Lung microvascular endothelial cell (primary cell): ENCODE results near the gene LINC01488. TPM values are rescaled to one million over a fixed set of nuclear protein-coding genes. Genes with fewer than 3 reads are reported as not detected.

Experiments used
- DNase-seq, 2 donors: peaks; one replicate each; pipeline versions ENCODE4 v3.0.0 to v3.0.0-alpha.2; 2010; ENCODE audit warnings: low read depth in 2 of 2
- total RNA-seq: library from RNA; depleted of rRNA; stranded (reverse); fragments of >200 nt; gene quantifications from 2 replicates; pipeline ENCODE4 v1.2.1, GENCODE V29; 2014

LINC01488 gene
- total RNA-seq, 1 donor from 2014 or later, result under 0.01 TPM

DNA sequence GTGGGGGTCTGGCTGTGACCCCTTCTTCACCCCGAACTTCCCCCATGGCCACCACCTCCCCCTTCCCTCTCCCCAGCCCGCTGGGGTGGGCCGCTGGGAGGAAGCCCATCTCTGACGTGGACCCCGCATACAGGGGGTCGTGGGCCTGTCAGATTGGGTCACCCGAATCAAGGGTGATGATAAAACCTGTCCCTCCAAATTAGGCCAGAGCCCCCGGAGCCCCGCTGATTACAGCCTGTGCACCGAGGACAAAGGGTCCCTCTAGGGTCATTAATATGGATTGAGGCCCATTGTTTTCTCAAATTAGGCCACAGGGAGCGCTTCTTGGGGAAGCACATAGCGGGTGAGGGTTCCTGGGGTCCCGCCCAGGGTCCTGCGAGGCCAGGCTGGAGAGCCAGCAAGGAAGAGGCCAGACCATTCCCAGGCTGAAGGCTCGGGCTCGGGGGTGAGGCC is 4.9 kb upstream of the LINC01488 start:
- DNase-seq, result no peak

DNA sequence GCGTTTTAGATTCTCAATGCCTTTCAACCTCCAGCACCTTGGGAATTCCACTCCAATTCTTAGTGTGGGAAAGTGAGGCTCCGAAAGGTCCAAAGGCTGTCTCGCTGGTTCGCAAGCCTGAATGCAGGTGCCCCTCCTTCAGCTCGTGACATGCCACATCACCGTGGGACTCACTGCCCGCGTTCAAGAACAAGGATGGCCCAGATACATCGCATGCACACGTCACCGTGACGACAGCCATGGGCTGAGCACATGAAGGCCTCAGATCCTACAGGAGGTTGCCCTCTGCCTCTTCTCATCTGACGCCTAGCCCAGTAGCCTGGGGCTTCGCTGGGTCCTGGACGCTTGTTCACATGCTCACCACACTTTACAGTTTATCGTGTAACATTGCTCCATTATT is 4.4 kb upstream of the LINC01488 start:
- DNase-seq, result no peak

DNA sequence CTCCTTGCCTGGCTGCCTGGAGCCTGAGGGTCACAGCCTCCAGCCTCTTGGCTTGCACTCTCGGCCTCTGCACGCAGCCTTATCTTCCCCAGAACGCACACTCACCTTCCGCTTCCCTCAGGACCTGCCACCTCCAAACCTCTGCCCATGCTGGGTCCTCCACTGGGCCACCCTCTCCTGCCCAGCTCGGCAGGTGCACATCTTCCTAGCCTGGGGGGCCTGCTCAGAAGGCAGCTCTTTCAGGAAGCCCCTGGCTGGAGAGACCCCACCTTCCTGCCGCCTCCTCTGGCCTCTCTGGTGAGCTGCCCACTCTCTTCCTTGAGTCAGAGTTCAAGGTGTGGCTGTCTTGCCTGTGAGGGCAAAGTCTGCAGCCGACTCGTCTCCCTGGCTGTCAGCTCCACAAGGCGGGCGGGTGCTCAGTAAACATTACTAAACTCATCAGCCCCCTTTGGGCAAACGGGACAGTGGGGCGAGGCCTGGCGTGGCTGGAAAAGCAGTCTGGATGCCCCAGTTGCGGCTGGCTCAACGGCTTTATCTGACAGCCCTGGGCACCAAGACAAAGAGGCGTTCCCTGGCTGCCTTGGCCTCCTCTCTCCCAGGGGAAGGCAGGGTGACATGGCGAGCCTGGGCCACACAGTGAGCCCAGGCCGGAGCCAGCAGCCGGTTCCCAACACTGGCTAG is 1.7 kb upstream of the LINC01488 start:
- DNase-seq, result no peak

DNA sequence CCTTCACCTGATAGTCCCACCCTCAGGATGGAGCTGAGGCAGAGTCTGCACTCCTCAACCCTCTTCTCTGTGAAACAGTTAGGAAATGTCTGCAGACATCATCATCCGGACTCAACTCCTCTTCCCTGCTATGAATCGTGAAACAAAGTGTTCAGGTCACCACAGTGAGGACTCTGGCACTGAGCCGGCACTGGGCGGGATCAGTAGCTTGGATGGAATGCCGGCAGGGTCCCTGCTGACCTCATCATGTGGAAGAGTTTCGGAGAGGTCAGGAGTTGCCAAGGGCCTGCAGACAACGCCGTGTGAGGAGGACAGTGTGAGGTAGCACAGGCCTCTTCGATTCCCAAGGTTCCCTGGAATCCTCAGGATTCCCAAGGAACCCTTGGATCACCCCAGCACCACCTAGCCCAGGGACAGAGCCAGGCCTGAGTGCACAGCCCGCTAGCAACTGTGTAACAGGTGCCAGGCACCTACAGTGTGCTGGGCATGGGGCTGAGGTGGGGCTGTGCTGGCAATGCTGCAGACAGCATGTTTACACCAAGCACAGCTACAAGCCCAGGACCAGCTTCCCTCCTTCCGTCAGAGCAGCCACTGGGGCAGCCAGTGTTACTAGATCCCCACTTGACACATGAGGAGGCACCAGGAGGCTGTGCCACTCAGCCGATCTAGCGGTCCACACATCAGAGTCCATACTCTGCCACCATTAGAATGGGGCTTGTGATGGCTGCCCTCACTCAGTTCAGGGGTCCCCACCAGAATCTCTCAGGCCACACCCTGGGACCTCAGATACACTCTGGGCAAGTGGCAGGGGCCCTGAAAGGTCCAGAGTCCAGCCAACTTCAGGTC is 693 bp upstream of the LINC01488 start:
- peak; percentile 16 to 75 for DNase-seq

- no peak for DNase-seq
These were observed 859 bp downstream of the LINC01488 start for GRCh38 chr11:69482322-69482721.

GRCh38 chr11:69483170-69483569 is 1.7 kb downstream of the LINC01488 start:
- DNase-seq, result no peak

GRCh38 chr11:69483691-69484426 is 2.4 kb downstream of the LINC01488 start:
- DNase-seq, result no peak

DNA sequence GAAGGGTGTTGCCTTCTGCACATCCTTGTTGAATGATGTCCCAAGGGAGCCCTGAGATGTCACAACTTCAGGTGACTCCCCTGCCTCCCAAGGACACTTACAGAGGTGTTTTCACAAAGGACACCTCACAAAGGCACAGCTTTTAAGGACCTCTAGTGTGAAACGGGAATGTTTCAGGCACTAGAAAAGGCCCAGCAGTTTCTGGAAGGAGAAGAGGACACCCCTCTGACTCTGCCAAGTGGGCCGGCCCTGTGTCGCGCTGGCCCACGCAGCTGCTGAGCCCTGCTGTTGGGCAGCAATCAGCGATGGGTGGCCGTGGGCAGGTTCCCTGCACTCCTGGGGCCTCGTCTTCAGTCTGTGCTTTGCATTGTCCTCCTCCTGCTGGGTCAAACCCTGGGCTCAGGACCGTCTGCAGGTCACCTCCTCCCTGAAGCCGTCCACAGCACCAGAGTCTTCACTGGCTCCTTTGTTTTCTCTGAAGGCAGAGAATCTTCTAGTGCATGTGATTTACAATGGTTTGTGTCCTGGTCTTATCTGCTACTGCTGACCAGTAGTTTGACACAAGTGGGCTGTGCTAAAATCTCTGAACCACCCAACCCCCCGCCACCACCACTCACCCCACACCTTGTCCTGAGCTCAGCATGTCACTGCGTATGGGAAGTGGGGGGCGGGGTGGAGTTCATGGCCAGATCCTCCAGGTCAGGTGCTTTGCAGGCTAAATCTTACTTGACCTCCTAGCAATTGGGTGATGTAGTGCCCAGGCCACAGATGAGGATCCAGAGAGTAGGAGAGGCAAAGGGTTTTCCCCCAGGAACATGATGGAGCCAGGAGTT is 3.2 kb downstream of the LINC01488 start:
- DNase-seq, result no peak

GRCh38 chr11:69485337-69486041 is 4.0 kb downstream of the LINC01488 start:
- DNase-seq, result peak in 1 of 2 donors; percentile 74

DNA sequence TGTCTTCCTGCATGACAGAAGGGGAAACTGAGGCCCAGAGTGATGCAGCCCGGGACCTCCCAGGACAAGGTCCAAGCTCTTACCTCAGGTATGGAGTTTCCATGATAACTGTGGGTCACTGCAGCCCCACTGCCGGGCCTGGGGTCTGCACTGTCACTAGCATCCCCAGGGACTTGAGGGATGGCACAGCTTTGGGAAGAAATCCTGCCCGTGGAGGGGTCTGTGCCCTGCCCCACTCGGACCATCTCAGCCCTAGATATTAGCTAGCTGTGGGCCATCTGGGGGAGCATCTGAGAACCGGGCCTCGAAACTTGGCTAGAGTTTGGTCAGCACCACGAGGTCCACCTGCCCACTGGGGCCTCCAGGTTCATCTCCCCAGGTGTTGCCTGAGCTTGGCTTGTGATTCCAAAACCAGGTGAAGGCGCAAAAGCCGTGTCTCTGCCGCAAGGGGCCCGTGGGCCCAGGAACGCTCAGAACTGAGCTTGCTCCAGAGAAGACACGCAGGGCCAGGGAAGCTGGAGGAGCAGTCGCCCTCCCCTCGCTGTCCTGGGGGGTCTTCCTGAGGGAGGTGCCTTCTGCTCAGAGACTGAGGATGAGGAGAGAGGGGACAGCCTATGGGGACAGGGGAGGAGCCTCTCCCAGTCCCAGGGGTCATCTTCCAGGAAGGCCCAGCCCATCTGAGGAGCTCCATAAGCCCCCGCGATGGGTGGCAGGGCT is 4.8 kb downstream of the LINC01488 start:
- DNase-seq, result no peak

GRCh38 chr11:69486773-69487291 is 5.4 kb downstream of the LINC01488 start:
- DNase-seq, result no peak

- no peak for DNase-seq
These were observed 5.9 kb downstream of the LINC01488 start for GRCh38 chr11:69487391-69487790.

- DNase-seq, result no peak
These were observed 6.5 kb downstream of the LINC01488 start for GRCh38 chr11:69487849-69488542.

GRCh38 chr11:69488543-69488940 is 7.1 kb downstream of the LINC01488 start:
- no peak for DNase-seq

GRCh38 chr11:69489031-69489745 is 7.7 kb downstream of the LINC01488 start:
- no peak for DNase-seq

GRCh38 chr11:69489746-69490365 is 8.4 kb downstream of the LINC01488 start:
- DNase-seq, result no peak

DNA sequence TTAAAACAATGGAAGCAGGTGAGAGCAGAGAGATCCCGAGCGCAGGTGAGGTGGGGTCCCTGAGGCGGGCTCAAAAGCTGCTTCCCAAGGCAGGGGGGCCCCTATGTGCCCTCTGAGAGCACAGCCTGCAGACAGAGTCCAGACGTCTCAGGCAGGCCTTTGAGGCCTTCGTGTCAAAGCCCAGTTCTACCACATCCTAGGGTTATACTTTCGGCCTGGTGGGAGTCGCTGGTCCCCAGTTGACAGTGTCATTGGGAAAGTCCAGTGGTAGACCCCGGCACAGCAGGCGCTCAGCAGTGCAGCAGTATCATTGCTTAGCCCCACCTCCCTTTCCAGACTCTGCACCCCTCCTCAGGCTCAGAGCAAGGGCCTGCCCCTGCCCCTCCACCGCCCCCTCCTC is 9.1 kb downstream of the LINC01488 start:
- DNase-seq, result no peak
